GM18867 (cell line): ENCODE data around the gene RTL10.
A peak's percentile ranks its signal among the peaks of the same experiment; 100 is the strongest.

Source experiments
- ATAC-seq: cut with Tn5 transposase; IDR thresholded peaks from one replicate; pipeline ENCODE4 v1.9.1; 2021; ENCODE audit warnings: mild to moderate bottlenecking, moderate library complexity; ENCODE audit not compliant: unreplicated experiment

The RTL10 gene

DNA sequence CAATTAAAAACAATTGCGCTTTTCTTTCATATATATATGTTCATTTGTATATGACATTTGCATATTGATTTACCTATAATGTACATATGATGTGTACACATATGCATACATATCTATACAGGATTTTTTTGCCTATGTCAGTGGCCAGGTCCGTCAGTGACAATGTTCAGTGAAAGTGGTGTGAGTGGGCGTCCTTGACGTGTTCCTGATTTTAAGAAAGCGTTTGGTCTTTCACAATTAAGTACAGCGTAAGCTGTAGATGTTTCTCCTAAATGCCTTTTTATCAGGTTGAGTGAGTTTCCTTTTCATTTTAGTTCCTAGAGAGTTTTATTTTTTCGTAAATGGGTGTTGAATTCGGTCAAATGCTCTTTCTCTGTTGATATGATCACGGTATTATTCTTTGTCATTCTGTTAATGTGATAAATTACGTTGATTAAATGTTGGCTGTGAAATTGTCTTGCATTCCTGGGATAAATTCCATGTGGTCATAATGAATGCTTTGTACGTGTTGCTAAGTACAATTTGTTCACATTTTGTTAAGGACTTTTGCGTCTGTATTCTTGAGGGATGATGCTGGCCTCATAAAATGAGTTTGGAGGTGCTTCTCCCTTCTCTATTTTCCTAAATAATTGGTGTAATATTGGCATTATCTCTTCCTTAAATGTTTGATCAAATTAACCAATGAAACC lies 10.6 kb upstream of the RTL10 start:
- ATAC-seq: no peak

DNA sequence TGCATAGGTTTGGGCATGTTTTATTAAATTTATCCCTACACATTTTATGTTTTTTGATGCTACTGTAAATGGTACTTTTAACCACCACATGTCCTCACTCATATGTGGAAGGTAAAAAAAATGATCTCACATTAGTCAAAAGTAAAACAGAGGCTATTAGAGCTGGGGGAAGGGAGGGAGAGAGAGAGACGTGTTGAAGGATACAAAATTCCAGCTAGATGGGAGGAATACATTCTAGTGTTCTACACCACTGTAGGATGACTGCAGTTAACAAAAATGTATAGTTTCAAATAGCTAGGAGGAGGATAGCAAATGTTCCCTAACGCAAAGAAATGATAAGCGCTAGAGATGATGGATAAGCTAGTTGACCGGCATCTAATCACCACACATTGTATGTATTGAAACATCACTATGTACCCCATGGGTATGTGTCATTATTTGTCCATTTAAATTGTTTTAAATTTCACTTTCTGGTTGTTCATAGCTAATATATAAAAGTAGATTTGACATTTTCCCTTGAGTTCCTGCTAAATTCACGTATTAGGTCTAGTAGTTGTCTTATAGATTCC lies 9.9 kb upstream of the RTL10 start:
- no peak for ATAC-seq

DNA sequence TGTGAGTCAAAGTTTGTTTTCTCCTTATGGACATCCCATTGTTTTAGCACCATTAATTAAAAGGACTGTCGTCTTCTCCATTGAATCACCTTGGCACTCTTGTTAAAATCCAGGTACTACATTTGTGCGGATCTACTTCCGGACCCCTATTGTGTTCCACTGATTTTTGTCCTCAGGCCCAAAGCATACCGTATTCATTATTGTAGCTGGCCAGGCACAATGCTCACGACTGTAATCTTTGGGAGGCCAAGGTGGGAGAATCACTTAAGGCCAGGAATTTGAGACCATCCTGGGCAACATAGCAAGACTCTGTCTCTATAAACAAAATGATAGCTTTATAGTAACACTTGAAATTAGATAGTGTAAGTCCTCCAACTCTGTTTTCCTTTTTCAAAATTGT lies 8.9 kb upstream of the RTL10 start:
- no peak for ATAC-seq

DNA sequence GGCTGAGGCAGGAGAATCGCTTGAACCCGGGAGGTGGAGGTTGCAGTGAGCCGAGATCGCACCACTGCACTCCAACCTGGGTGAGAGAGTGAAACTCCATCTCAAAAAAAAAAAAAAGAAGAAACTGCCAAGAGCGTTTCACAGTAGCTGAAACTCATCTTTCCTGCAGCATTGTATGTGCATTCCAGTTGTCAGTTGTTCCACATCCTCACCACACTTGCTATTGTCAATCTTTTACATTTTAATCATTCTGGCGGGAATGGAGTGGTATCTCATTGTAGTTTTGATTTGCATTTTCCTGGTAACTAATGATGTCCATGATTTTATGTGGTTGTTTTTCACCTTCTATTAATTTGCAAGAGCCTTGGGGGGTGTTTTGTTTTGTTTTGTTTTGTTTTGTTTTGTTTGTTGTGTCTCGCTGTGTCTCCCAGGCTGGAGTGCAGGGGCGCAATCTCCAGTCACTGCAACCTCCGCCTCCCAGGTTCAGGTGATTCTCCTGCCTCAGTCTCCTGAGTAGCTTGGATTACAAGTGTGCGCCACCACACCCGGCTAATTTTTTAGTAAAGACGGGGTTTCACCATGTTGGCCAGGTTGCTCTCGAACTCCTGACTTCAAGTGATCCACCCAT lies 8.1 kb upstream of the RTL10 start:
- no peak for ATAC-seq

DNA sequence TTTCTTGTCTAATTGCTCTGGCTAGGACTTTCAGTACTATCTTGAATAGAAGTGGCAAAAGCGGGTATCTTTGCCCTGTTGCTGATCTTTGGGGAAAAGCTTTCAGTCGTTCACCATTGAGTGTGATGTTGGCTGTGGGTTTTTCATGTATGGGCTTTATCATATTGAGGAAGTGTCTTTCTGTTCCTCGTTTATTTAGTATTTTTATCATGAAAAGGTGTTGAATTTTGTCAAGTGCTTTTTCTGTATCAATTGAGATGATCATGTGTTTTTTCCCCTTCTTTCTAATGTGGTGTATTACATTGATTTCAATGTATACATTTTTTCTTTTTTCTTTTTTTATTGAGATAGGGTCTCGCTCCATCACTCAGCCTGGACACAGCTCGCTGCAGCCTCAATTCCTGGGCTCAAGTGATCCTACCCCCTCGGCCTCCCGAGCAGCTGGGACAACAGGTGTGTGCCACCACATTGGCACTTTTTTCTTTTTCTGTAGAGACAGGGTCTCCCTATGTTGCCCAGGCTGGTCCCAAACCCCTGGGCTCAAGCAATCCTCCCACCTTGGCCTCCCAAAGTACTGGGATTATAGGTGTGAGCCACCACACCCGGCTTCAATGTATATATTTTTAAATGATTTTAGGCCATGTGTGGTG lies 5.3 kb upstream of the RTL10 start:
- ATAC-seq: no peak

DNA sequence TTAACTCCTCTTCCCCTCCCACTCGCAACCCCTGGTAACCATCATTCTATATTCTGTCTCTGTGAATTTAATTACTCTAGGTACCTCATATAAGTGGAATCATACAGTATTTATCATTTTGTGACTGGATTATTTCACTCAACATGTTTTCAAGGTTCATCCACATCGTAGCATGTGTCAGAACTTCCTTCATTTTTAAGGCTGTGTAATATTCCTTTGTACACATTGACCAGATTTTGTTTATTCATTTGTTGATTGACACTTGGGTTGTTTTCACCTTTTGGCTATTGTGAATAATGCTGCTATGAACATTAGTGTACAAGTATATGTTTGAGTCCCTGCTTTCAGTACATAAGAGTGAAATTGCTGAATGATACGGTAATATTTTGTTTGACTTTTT lies 2.7 kb upstream of the RTL10 start:
- ATAC-seq: no peak

DNA sequence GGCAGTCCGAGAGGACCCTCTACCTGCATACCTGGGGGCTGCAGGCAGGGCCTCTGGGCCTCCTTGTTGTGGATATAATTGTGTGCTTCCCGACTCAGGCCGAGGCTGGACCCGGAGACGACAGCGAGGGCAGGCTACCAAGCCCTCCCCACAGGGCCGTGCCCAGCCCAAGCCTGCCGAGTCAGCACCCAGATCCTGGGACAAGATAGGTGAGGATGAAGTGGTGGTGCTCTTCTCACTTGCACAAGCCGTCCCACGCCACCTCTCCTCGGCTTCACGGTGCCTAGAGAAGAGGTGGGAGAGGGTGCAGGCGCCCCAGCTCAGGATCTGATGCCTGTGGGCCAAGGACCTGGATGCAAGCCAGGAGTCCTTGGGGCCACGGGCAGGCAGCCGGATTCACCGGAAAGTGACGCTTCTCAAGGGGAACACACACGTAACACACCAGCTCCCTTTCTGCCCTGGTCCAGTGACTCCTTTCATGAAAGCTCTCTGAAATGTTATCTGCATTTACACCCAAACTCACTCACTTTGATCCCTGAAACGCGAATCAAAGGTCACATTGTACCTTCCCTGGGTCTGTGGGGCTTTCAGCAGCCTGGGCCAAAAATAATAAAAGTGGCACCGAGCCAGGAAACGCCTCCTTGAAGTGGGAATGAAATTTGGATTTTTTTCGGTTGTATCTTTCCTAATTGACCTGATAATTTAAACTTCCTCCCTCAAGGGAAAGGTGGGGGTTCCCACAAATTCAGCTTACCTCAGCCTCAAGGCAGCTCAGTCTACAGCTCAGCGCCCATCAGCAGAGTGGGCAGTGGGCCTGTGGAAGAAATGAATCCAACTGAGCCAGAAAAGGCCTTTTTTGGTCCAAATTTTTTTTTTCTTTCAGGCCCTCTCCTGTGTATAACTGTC lies 1.1 kb upstream of the RTL10 start:
- peak; percentile 11 for ATAC-seq

DNA sequence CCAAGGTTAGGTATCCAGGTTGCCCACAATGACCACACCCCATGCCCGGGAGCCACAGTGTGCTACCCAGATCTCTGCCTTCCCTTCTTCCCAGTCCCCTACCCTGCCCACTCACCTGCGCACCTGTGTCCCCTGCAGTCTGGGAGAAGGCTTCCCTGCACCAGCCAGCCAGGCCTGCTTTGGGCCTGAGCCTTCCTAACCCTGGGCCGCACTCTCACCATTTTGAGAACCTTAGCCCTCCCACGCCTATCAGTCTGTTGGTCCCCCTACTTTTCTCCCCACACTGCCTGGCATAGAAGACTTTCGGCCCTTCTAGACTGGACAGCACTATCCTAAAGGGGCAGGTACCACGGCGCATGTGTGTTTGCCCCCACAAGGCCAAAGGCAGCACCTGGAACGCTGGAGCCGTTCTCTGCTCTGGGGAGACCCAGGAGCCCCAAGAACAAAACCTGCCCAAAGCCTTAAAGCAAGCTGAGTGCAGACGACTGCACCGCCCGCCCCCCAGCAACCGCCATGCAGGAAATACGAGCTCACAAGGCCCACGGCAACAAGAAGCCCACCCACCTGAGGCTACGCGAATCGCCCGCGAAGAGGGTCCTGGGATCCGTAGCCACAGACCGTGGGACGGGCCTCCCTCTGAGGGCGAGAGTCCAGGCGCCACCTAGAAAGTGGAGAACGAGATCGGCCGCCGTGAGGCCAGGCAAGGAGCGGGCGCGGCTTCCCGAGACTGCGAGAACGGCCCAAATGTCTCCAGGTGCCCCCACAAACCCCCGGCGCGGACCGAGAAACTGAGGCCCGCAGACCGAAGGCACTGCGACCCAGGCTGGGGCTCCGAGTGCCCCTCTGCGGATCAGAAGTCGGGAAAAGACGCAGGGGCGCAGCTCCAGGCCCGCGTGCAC lies 546 bp downstream of the RTL10 start:
- ATAC-seq: no peak

DNA sequence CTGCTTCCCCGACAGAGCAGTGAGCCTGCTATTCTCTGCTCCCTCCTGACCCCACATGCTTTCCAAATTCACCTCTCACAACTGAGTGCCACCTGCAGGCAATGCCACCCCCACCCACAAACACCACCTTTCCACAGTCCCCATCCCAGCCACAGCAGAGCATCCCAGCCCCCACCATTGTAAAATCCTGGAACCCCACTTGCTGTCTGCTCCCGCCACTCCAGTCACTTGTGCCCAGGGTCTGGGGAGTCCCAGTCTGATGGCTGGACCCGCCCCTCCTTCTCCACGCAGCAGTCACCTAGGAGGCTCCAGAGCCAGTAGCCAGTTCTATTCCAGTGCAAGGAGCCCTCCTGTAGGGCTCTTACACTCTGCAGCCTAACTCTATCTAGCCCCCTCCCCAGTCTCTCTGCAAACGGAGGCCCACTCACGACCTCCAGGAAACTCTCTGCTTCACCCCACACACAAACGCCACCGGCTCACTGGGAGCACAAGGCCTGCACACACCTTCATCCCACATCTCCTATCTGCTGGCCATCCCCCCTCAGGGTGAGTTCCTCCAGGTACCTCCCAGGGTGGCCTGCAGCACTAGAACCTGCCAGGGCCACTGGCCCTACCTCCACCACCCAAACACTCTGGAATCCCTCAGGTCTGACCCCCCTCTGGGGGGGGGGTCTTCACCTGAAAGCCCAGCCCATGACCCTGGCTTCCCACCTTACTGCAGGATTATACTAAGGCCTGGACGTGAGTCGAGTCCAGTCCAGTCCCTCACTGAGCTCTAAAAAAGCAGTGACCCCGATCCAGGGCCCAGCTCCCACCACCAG lies 1.4 kb downstream of the RTL10 start:
- no peak for ATAC-seq

DNA sequence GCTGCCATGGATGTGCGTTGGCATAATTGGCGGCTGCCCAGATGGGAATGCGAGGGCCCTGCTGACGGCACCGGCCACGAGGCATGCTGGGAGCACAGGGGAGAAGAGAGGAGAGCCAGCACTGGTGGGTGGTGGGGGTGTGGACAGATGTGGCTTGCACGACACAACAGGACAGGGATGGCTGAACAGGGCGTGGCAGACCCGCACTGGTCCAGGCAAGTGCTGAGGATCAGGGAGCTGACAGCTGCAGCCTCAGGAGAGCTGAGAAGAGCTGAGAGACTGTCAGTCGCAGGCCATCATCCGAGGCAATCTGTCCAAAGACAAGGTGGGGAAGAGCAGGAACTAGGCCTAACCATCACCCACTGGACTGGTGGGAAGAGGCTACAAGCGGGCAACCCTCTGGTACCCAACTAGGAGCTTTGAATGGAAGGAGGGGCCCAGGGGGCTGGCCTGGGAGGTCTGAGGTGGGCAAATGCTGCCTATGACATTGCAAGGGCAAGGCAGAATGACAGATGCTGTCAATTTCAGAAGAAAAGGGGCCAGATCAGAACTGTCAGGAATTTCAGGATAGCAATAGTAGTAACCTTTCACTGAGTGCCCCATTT lies 2.4 kb downstream of the RTL10 start:
- no peak for ATAC-seq

DNA sequence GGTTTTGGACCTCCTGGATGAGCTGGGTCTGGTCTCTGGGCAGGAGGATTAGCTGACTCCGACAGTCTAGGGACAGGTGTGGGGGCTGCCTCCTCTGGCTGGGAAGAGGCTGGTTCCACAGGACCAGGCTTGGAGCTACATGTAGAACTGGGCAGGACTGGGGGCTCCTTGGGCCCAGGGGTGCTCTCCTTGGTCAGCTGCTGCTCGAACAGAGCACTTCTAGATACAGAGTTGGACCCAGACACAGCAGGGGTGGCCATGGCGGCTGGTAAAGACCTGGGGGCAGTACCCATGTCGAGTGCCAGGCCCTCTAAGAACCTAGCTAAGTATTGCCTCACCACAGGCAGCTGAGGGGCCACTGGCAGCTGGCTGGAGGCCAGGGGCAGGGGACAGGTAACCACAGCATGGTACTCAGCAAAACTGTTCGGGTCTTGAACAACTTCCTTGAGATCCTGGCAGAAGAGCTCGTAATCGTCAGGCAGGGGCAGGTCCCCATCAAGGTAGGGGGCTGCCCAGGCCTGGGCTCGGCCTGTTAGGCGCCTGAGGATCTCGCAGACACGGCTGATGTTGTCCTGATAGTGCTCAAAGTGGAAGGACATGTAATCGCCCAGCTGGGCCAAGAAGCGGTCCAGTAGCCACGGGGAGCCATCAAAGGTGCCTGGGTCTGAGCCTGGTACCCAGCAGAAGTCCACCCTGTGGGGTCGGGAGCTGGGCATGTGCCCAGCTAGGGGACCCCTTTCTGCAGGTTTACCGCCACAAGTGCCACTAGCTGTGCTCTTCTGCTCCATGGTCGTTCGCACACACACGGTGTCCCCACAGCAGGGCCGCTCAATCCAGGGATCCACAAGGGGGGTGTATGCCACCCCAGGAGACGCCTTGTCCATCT lies 3.1 kb downstream of the RTL10 start:
- ATAC-seq: no peak

DNA sequence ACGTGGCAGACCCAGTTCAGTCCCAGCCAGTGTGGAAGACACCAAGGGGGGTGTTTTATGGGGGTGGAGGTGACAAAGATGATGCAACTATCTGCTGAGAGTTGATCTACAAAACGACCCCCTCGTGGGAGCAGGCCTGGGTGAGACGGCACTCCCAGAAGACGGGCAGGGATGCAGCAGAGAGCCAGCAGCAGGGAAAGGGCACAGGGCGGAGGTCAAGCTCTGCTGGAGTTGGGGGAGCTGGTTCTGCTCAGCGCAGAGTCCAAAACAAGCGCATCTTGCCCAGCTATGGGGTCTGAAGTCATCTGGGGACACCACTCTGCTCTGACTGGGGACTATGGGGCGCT lies 3.9 kb downstream of the RTL10 start:
- no peak for ATAC-seq

DNA sequence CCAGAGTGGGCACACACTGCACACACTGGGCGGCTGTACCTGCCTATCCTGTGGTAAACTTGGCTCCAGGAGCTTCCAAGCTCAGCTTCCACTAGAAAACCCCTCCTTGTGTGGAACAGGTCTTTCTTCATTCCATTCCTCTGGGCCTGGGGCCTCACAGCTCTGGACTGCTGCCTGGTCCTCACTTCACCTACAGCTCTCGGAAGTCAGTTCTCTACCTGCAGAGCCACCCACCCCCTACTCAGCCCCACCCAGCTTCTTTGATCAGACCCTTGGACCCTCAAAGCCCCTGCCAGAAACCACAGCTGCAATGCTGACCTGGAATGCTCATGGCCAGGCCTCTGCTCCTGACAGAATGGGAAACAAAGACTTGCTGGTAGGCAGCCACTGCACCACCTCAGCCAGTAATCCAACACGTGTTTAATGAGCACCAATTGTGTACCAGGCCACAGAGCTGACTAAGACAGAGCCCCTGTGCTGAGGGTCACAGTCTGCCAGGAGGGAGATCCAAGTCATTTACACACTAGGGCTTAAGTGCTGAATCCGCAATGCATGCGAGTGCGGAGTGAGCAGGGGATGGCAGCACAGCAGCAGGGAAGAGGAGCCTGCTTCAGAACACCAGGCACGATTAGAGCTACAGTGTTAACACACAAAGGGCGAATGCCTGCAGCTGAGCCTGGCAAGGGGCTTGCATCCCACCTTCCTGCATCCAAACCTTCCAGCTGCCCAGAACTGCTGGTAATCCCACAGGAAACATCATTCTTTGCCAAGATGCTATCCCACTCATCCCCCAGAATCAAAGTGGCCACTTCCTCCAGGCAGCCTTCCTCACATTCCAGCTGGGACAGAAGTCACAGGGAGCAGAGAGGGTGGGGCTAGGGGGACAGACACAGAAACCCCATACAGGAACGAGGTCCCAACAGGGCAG lies 4.6 kb downstream of the RTL10 start:
- ATAC-seq: no peak

DNA sequence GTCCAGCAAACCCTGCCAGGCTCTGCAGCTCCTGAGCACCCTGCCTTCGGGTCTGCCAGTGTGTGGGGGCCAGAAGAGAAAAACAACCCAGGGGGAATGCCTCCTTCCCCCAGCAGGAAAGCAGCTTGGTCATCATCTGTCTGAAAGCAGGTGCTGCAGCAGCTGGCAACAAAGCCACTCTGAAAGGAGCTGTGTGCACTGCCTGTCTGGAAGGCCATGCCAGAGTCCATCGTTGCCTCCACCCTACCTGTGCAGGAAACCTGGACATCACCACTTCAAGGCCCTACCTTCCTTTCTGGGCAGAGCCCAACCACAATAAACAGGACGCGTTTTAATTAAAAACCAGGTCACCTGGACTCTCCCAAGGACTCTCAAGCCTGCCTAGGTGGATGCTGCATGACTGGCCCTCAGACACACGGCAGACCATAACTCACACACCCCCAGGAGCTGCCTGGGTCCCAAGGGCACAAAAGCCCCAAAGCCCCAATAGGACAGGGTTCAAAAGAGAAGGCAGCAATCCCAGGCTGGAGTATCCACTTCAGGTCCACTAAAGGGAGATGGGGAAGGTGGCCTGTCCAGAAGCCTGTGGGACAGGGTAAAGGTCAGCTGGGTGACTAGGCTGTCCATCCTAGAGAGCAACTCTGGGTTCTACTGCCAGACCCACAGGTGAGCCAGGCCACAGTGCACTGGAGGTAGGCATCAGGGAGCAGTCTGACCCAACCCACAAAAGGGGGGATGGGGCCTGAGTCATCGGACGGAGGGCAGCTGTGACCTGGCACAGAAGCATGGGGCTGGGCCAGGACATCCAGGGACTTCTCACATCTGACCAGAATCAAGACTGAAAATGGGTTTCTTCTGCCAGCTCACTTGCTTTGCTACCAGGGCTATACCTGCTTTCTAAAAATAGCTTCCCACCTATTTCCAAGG lies 6.1 kb downstream of the RTL10 start:
- ATAC-seq: no peak

DNA sequence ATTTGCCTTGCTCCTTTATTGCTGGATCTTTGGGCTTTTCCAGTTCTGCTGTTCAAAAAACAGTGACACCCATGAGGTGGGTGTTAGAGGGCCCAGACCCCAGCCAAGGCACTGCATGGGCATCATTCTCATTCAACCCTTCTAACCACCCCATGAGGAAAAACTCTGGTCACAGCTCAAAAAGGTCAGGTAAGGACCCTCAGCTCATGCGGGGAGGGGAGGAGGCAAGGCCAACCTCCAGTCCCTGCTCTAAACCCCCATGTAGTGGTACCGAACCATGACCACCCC lies 7.4 kb downstream of the RTL10 start:
- no peak for ATAC-seq
